ENCODE data around the gene PUDP.

GRCh38 chrX:7019555-7019954 is 128.4 kb downstream of the PUDP start:
- TF ChIP-seq CTCF (IDR thresholded peaks at IDR 0.05) (no peak), POLR2A (IDR thresholded peaks at IDR 0.05) (no peak)

Data from body of pancreas (tissue), 4 donors.